Measurements from ENCODE around the gene LRRC4.
A peak's percentile ranks its signal among the peaks of the same experiment; 100 is the strongest.

Gene LRRC4

DNA sequence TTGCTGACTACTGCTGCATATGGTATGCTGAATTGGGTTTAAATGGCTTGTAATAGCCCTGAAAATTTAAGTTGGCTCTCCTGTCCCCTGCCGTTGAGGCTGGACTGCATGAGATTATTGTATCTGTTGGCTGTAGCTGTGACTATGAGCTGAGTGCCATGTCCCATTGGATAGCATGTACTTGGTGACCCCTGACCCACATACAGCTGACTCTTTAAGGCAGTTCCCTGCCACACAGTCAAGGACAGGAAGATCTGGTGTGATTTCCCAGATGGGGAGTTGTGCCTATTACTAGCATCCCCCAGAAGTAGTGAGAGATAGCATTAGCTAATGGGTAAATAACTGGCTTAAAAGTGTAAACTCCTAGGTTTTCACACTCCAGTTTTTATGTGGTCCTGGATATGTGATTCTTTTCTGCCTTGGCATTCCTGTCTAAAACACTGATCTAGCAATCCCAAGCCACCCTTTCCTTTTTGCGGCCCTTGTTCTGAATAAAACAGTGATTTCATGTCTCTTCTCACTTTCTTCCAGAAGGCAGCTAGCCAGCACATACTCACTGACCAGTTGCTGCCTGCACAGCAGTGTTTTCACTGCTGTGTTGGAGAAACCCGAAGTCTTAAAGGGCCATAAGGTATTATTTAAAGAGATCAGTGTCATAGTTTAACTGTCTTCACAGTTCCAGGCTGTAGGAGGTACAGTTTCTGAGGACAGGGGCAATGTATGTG is 35.9 kb downstream of the LRRC4 start:
- peak overlapping the region; percentile 25 for H3K27ac ChIP-seq
- TF ChIP-seq, protein P1, sequence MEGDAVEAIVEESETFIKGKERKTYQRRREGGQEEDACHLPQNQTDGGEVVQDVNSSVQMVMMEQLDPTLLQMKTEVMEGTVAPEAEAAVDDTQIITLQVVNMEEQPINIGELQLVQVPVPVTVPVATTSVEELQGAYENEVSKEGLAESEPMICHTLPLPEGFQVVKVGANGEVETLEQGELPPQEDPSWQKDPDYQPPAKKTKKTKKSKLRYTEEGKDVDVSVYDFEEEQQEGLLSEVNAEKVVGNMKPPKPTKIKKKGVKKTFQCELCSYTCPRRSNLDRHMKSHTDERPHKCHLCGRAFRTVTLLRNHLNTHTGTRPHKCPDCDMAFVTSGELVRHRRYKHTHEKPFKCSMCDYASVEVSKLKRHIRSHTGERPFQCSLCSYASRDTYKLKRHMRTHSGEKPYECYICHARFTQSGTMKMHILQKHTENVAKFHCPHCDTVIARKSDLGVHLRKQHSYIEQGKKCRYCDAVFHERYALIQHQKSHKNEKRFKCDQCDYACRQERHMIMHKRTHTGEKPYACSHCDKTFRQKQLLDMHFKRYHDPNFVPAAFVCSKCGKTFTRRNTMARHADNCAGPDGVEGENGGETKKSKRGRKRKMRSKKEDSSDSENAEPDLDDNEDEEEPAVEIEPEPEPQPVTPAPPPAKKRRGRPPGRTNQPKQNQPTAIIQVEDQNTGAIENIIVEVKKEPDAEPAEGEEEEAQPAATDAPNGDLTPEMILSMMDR (IDR thresholded peaks at IDR 0.05), result no peak
- H3K9me3 ChIP-seq, result no peaks in the 10 kb centered on the region
- H3K4me1 ChIP-seq (ENCODE audit: control insufficient read depth in 1 of 2, insufficient read depth in 1 of 2, low read depth in 1 of 2, low read length in 1 of 2), result peaks cover 23 to 35% of the 10 kb centered on the region in 2 experiments
- no peak overlapping the region for H3K4me3 ChIP-seq (ENCODE audit: low read depth in 1 of 2, low read length in 1 of 2)
- no peaks in the 10 kb centered on the region for H3K27me3 ChIP-seq
- H3K36me3 ChIP-seq, result peaks cover 41% of the 10 kb centered on the region

DNA sequence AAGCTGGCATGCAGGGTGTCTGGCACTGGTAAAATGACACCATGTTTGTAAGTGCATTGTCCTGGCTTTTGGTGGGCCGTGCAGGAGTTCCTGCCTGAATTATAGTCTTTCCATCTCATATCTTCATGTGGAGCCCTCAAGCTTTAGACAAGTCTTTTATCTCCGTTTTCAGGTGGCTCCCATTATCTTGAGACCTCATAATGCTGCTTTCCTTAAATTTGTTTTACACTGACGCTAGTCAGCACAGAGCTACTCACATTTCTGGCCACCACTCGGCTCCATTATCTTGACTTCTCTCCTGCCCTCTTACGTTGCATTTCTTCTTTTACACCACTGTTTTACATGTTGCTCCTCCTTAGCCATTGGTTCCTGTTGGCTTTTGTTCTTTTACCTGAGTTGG is 37.2 kb downstream of the LRRC4 start:
- H3K27ac ChIP-seq, result no peak overlapping the region
- H3K4me1 ChIP-seq (ENCODE audit: control insufficient read depth in 1 of 2, insufficient read depth in 1 of 2, low read depth in 1 of 2, low read length in 1 of 2), result peaks cover 10 to 22% of the 10 kb centered on the region in 2 experiments
- no peaks in the 10 kb centered on the region for H3K27me3 ChIP-seq
- H3K9me3 ChIP-seq, result no peaks in the 10 kb centered on the region
- peaks cover 41% of the 10 kb centered on the region for H3K36me3 ChIP-seq
- TF ChIP-seq, protein P1 (IDR thresholded peaks at IDR 0.05), result no peak
- H3K4me3 ChIP-seq (ENCODE audit: low read depth in 1 of 2, low read length in 1 of 2), result no peak overlapping the region

DNA sequence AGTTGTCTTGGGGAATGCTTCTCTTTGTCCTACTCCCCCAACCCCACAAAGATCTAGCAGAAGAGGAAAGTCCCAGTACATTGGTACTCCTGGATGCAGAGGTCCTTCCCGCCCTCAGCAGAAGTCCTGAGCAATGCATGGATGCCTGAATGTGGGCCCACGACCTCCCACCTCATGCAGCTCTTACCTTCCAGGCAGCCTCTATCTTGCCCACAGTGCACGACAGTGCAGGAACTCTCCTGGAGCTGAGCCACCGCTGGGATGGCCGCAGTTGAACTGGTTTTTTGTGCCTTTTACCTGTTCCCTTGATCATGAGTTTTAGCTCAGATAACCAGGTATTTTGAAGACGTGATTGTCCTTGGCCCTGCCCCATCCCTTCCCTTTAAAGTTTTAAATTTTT is 37.9 kb downstream of the LRRC4 start:
- no peaks in the 10 kb centered on the region for H3K9me3 ChIP-seq
- no peaks in the 10 kb centered on the region for H3K27me3 ChIP-seq
- H3K36me3 ChIP-seq, result peaks cover 34% of the 10 kb centered on the region
- peaks cover 3 to 15% of the 10 kb centered on the region in 2 experiments for H3K4me1 ChIP-seq (ENCODE audit: control insufficient read depth in 1 of 2, insufficient read depth in 1 of 2, low read depth in 1 of 2, low read length in 1 of 2)
- H3K4me3 ChIP-seq (ENCODE audit: low read depth in 1 of 2, low read length in 1 of 2), result no peak overlapping the region
- TF ChIP-seq, protein P1 (IDR thresholded peaks at IDR 0.05), result no peak
- no peak overlapping the region for H3K27ac ChIP-seq

DNA sequence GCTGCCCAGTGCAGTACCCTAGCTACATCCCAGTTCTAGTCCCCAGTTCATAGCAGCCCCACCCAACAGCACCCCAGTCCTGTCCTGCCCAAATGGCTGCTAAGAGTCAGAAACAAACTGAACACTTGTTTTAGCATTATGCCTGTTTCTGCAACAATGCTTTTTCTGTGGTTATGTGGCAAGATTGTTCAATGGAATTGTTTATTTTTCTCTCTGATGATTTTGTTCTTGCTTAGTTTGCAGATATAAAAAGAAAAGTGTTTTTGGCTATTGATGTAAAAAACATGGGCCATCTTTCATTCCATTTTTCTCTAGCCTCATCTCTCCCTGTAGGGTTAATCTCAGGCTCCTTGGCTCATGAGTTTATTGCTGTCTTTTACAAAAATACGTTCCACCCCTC is 42.5 kb downstream of the LRRC4 start:
- peaks cover 23% of the 10 kb centered on the region for H3K36me3 ChIP-seq
- H3K4me3 ChIP-seq (ENCODE audit: low read depth in 1 of 2, low read length in 1 of 2), result no peak overlapping the region
- H3K9me3 ChIP-seq, result no peaks in the 10 kb centered on the region
- TF ChIP-seq, protein P1 (IDR thresholded peaks at IDR 0.05), result no peak
- H3K4me1 ChIP-seq (ENCODE audit: control insufficient read depth in 1 of 2, insufficient read depth in 1 of 2, low read depth in 1 of 2, low read length in 1 of 2), result peaks cover 3 to 10% of the 10 kb centered on the region in 2 experiments
- no peaks in the 10 kb centered on the region for H3K27me3 ChIP-seq
- H3K27ac ChIP-seq, result no peak overlapping the region

DNA sequence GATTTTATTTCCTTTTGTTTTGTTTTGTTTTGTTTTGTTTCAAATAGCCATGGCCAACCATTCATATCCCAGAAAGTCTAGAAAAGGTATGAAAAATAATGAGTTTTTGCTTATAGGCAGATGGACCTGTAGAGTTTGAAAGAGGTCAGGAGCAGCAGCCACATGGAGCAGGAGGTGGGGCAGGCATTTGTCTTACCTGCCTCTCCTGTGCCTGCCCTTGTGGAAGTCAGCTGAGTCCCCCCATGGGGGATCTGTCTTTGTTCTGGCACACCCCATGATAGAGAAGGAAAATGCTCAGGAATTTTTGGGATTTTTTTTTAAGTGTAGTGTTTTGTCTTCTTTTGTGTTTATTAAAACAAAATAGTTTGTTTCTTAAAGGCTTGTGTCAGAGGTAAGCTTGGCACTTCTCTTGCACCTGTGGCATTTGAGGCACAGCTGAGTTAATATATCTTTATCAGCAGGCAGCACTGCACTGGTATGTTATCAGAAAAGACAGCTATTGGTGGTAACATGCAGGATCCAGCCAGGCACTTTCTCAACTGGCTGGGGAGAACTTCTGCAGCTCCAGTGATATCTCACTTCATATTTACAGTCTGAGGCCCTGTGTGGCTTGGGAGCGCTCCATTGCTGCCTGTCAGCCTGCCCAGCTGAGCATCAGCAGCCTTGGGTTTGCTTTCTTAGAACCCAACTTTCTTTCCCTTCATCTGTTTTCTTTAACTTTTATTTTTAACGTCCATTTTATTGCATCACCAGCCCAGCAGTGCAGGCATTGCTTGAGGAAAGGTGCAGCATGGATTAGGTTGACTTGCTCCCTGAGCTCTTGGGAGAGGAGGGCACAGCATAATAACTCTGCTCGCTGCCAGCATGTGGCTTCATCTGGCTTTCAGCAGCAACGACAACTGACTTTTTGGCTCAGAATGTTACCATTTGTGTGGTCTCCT is 44.4 kb downstream of the LRRC4 start:
- no peak overlapping the region for H3K4me3 ChIP-seq (ENCODE audit: low read depth in 1 of 2, low read length in 1 of 2)
- peaks cover 15% of the 10 kb centered on the region for H3K36me3 ChIP-seq
- H3K4me1 ChIP-seq (ENCODE audit: control insufficient read depth in 1 of 2, insufficient read depth in 1 of 2, low read depth in 1 of 2, low read length in 1 of 2), result no peaks in the 10 kb centered on the region
- H3K9me3 ChIP-seq, result no peaks in the 10 kb centered on the region
- TF ChIP-seq, protein P1 (IDR thresholded peaks at IDR 0.05), result no peak
- H3K27ac ChIP-seq, result no peak overlapping the region
- H3K27me3 ChIP-seq, result no peaks in the 10 kb centered on the region
